ENCODE results near the gene XRCC1. TPM values are rescaled to one million over a fixed set of nuclear protein-coding genes. Genes with fewer than 3 reads are reported as not detected.

Gene XRCC1
- total RNA-seq, 6 experiments from 2014 or later: 5.5 to 8.4 (median 7.5) TPM

DNA sequence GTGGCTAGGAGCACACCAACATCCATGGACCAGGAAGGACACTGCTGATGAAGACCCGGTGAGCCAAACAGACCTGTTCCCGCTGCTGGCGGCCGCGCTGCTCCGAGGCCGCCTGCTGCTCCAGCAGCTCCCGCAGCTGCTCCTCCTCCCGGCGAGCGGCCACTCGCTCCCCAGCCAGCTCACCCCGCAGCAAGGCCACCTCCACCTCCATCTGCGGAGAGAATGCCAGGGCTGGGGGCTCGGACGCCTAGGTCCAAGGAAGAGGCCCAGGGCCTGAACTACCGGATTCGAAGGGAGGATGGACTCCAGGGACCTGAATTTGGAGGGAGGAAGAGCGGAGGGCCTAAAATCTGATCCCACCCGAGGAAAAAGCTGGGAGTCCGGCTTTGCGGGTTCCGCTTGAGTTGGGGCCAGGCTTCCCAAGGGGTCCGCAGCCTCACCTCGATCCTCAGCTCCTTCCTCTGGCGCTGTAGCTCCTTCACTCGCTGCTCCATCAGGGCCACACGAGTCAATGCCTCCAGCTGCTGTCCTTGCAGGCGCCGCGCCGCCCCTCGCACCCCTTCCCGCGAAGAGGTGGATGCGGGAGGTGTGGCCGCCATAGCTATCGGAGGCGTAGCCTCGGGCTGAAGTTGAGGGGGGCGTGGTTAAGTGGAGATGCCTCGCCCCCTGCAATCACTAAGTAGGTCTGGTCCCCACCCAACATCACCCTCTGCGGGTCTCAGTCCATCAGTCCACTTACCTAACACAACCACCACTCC is 73.5 kb downstream of the XRCC1 start:
- ATAC-seq (no peak), DNase-seq (no peak)
- intact Hi-C loops (cut with DNase I): no loop called here
- Histone ChIP-seq H3K27me3 (no peaks in the 10 kb centered on the region), H3K4me3 (no peak overlapping the region), H3K9me3 (no peaks in the 10 kb centered on the region), H3K27ac (no peak overlapping the region), H3K36me3 (peaks cover 0 to 7% (median 3%) of the 10 kb centered on the region in 4 donors), H3K4me1 (peaks cover 0 to 49% (median 14%) of the 10 kb centered on the region in 4 donors)
- TF ChIP-seq CTCF (IDR thresholded peaks at IDR 0.05) (no peak), POLR2A (IDR thresholded peaks at IDR 0.05) (no peak)
- WGBS (ENCODE audit: insufficient coverage, low coverage, low lambda C conversion rate, missing lambda C conversion rate): 82% methylated on average over 13 of the region's 43 CpGs

GRCh38 chr19:43499042-43499441 is 76.3 kb downstream of the XRCC1 start:
- Histone ChIP-seq H3K9me3 (no peaks in the 10 kb centered on the region), H3K4me3 (no peak overlapping the region), H3K27ac (peak overlapping the region; percentile 39 to 81 (median 79)), H3K4me1 (peaks cover 0 to 43% (median 14%) of the 10 kb centered on the region in 4 donors), H3K36me3 (peaks cover 0 to 23% (median 8%) of the 10 kb centered on the region in 4 donors), H3K27me3 (no peaks in the 10 kb centered on the region)
- 16% methylated on average over 3 of the region's 3 CpGs for WGBS (ENCODE audit: insufficient coverage, low coverage, low lambda C conversion rate, missing lambda C conversion rate)
- DNase-seq (peak; percentile 77 to 93 (median 91)), ATAC-seq (peak; percentile 77 to 84 (median 82))
- TF ChIP-seq POLR2A (IDR thresholded peaks at IDR 0.05): no peak
- intact Hi-C loops (cut with DNase I): no loop called here

DNA sequence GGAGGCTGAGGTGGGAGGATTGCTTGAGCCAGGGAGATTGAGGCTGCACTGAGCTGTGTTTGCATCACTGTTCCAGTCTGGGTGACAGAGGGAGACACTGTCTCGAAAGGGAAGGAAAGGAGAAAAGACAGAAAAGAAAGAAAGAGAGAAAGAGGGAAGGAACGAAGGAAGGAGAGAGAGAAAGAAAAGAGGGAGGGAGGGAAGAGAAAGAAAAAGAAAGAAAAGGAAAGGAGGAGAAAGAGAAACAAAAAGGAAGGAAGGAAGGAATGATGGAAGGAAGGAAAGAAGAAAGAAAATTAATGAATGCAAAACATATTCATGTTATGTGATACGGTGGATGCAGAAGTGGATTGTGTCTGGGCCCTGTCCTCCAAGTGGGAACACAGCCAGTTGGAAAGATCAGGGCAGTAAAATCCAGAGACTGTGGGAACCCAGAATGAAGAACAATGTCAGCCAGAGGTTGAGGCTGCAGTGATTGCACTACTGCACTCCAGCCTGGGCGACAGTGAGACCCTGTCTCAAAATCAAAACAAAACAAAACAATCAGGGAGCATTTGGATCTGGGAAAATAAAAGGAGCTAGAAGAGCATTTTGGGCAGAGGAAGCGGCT is 77.0 kb downstream of the XRCC1 start:
- H3K27ac ChIP-seq: peak overlapping the region; percentile 39 to 81 (median 79)
- peak; percentile 11 to 61 (median 40) for ATAC-seq
- WGBS (ENCODE audit: insufficient coverage, low coverage, low lambda C conversion rate, missing lambda C conversion rate): 48% methylated on average over 4 of the region's 5 CpGs

DNA sequence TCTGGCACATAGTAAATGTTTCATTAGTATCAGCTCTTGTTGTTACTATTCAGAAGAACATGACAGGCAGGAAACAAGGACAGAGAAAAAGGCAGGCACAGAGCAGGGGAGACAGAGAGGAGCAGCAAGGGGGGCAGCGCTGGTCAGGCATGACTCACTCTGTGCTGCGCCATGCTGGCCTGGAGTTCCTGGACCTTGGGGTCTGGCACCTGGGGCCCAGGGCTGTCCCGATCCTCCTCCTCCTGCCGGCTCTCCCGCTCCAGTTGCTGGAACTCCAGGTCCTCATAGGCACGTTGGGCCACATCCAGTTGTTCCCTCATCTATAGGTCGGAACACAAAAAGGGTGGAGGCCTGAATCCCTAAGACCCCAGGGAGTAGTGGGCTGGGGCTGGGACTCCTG is 78.4 kb downstream of the XRCC1 start:
- Histone ChIP-seq H3K4me1 (peaks cover 0 to 29% (median 9%) of the 10 kb centered on the region in 4 donors), H3K27ac (no peak overlapping the region), H3K9me3 (no peaks in the 10 kb centered on the region), H3K27me3 (no peaks in the 10 kb centered on the region), H3K4me3 (no peak overlapping the region), H3K36me3 (peaks cover 0 to 27% (median 10%) of the 10 kb centered on the region in 4 donors)
- no peak for TF ChIP-seq CTCF (IDR thresholded peaks at IDR 0.05)
- no peak for TF ChIP-seq POLR2A (IDR thresholded peaks at IDR 0.05)
- intact Hi-C loops (cut with DNase I): no loop called here
- WGBS (ENCODE audit: insufficient coverage, low coverage, low lambda C conversion rate, missing lambda C conversion rate): 100% methylated on average over 1 of the region's 7 CpGs
- DNase-seq: no peak
- ATAC-seq: peak in 1 of 4 donors; percentile 7

More for the DNA sequence above, 77.0 kb downstream of the XRCC1 start:
- H3K9me3 ChIP-seq: no peaks in the 10 kb centered on the region
- peak in 1 of 3 donors; percentile 69 for DNase-seq
- TF ChIP-seq POLR2A (IDR thresholded peaks at IDR 0.05): no peak
- no peak for TF ChIP-seq CTCF (IDR thresholded peaks at IDR 0.05)
- H3K4me3 ChIP-seq: no peak overlapping the region
- peaks cover 0 to 43% (median 14%) of the 10 kb centered on the region in 4 donors for H3K4me1 ChIP-seq
- H3K36me3 ChIP-seq: peaks cover 0 to 27% (median 8%) of the 10 kb centered on the region in 4 donors
- intact Hi-C loops (cut with DNase I): no loop called here
- H3K27me3 ChIP-seq: no peaks in the 10 kb centered on the region

DNA sequence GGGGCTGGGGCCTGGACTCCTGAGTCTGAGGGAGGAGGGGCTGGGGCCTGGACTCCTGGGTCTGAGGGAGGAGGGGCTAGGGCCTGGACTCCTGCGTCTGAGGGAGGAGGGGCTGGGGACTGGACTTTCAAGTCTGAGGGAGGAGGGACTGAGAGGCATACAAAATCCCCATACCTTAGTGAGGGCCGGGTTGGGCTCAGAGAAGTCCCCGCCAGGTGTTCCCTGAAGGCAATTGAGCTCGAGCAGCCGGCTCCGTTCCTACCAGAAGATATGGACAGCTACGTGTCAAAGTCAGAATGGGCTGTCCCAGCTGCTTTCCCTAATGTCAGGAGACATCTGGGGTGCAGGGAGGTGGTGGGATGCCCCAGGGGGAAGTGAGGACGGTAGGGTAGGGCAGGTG is 80.2 kb downstream of the XRCC1 start:
- Histone ChIP-seq H3K4me1 (peaks cover 0 to 28% (median 8%) of the 10 kb centered on the region in 4 donors), H3K27me3 (no peaks in the 10 kb centered on the region), H3K36me3 (peaks cover 0 to 27% (median 10%) of the 10 kb centered on the region in 4 donors), H3K9me3 (no peaks in the 10 kb centered on the region), H3K4me3 (no peak overlapping the region), H3K27ac (no peak overlapping the region)
- WGBS (ENCODE audit: insufficient coverage, low coverage, low lambda C conversion rate, missing lambda C conversion rate): no CpG with 5 or more reads among the region's 8 CpGs
- intact Hi-C loops (cut with DNase I): no loop called here
- ATAC-seq (no peak), DNase-seq (no peak)
- TF ChIP-seq CTCF (IDR thresholded peaks at IDR 0.05) (no peak), POLR2A (IDR thresholded peaks at IDR 0.05) (no peak)

All from right lobe of liver (tissue), 6 donors.